HG02678 (cell line): ENCODE results near the gene CSMD2.
A peak's percentile ranks its signal among the peaks of the same experiment; 100 is the strongest.
"Not testable (repeated sequence)": the region's sequence is repeated elsewhere in the genome, so short reads cannot be mapped to it uniquely, and the experiment has no call there.

Experiments
- ATAC-seq: cut with Tn5 transposase; IDR thresholded peaks from one replicate; pipeline ENCODE4 v1.9.1; 2021; ENCODE audit warnings: mild to moderate bottlenecking, moderate library complexity; ENCODE audit not compliant: unreplicated experiment

The CSMD2 gene

GRCh38 chr1:33517596-33518250, 647.3 kb downstream of the CSMD2 start:
- ATAC-seq, result no peak

GRCh38 chr1:33516891-33517567, 648.0 kb downstream of the CSMD2 start:
- no peak for ATAC-seq

- ATAC-seq, result no peak
These were observed 648.6 kb downstream of the CSMD2 start for GRCh38 chr1:33516428-33516827.

- ATAC-seq, result no peak
These were observed 649.4 kb downstream of the CSMD2 start for GRCh38 chr1:33515607-33516006.

GRCh38 chr1:33515112-33515511, 649.9 kb downstream of the CSMD2 start:
- no peak for ATAC-seq

- ATAC-seq, result no peak
These were observed 652.6 kb downstream of the CSMD2 start for GRCh38 chr1:33512226-33513011.

GRCh38 chr1:33509276-33509675, 655.8 kb downstream of the CSMD2 start:
- ATAC-seq, result not testable (repeated sequence)

GRCh38 chr1:33508151-33508550, 656.9 kb downstream of the CSMD2 start:
- ATAC-seq, result no peak

GRCh38 chr1:33507661-33508060, 657.4 kb downstream of the CSMD2 start:
- ATAC-seq, result no peak

- ATAC-seq, result no peak
These were observed 661.5 kb downstream of the CSMD2 start for GRCh38 chr1:33503506-33503905.

GRCh38 chr1:33502726-33503125, 662.3 kb downstream of the CSMD2 start:
- no peak for ATAC-seq

- ATAC-seq, result no peak
These were observed 663.3 kb downstream of the CSMD2 start for GRCh38 chr1:33501774-33502173.

GRCh38 chr1:33501309-33501708, 663.7 kb downstream of the CSMD2 start:
- ATAC-seq, result no peak

GRCh38 chr1:33500547-33500946, 664.5 kb downstream of the CSMD2 start:
- no peak for ATAC-seq

- no peak for ATAC-seq
These were observed 667.6 kb downstream of the CSMD2 start for GRCh38 chr1:33497410-33497809.

GRCh38 chr1:33494929-33495328, 670.1 kb downstream of the CSMD2 start:
- no peak for ATAC-seq

GRCh38 chr1:33488624-33489023, 676.4 kb downstream of the CSMD2 start:
- ATAC-seq, result no peak

GRCh38 chr1:33482412-33482811, 682.6 kb downstream of the CSMD2 start:
- no peak for ATAC-seq

- ATAC-seq, result no peak
These were observed 687.6 kb downstream of the CSMD2 start for GRCh38 chr1:33477451-33477850.

GRCh38 chr1:33473900-33474299, 691.1 kb downstream of the CSMD2 start:
- ATAC-seq, result no peak

- peak; percentile 93 for ATAC-seq
These were observed 692.6 kb downstream of the CSMD2 start, which contains the start of gene ZSCAN20 for GRCh38 chr1:33472269-33472980. ZSCAN20 (plus strand) TSS chr1:33472645; CDS start chr1:33479289, 6,644 bp downstream.
